Posterior cingulate gyrus (tissue), 11 donors: ENCODE data around the gene RAB1B.
"Not testable (repeated sequence)": the region's sequence is repeated elsewhere in the genome, so short reads cannot be mapped to it uniquely, and the experiment has no call there.

ENCODE experiments used
- DNase-seq, 10 donors: peaks; one replicate each; pipeline versions ENCODE4 v3.0.0 to v3.0.0-alpha.2; 2020 to 2021; ENCODE audit warnings: mixed read lengths in 3 of 10
- intact Hi-C: fragments of 100-400 bp; cut with DNase I; formaldehyde crosslinking; loops from one replicate; pipeline ENCODE4 v1.15.1; 2023

The RAB1B gene

DNA sequence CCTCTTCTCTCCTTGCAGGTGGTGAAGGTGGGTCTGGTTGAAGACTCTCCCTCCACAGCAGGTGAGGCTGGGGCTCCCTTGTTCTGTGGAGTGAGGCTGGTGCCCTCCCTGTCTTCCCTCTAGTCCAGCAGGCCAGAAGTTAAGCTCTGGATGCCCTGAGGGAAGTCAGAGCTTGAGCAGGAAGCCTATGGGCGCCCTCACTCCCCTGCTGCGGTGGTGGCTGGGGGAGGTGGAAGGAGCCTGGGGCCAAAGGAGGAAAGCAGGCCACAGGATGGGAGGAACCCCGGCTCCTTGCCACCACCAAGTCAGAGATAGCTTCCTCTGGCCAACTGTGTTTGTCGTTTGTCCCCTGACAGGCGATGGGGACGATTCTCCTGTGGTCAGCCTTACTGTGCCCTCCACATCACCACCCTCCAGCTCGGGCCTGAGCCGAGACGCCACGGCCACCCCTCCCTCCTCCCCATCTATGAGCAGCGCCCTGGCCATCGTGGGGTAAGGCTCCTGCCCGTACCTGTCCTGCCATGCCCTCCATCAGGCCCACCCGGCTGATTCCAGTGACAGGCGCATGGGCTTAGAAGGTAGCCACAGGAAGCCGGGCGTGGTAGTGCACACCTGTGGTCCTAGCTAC, 29.5 kb upstream of the RAB1B start:
- intact Hi-C loops, result no loop called here

DNA sequence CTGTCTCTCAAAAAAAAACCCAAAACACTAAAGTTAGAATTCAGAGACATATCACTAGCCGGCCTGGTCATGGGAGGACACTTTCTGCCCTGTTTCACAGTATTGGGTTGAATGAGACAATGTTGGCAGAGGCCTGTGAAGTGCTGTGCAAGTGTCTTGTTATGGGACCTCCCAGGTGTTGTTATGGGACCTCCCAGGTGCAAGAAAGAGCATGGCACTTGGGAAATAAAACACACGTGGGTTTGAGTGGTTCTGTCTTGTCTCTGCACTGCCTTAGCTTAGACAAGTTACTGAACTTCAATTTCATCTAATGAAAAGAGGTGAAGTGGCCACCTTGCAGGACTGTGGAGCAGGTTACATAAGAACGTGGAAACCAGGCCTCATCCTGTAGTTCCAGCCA, 28.9 kb upstream of the RAB1B start:
- DNase-seq, result no peak
- intact Hi-C loops, result no loop called here

More for the DNA sequence above, 29.5 kb upstream of the RAB1B start:
- no peak for DNase-seq

DNA sequence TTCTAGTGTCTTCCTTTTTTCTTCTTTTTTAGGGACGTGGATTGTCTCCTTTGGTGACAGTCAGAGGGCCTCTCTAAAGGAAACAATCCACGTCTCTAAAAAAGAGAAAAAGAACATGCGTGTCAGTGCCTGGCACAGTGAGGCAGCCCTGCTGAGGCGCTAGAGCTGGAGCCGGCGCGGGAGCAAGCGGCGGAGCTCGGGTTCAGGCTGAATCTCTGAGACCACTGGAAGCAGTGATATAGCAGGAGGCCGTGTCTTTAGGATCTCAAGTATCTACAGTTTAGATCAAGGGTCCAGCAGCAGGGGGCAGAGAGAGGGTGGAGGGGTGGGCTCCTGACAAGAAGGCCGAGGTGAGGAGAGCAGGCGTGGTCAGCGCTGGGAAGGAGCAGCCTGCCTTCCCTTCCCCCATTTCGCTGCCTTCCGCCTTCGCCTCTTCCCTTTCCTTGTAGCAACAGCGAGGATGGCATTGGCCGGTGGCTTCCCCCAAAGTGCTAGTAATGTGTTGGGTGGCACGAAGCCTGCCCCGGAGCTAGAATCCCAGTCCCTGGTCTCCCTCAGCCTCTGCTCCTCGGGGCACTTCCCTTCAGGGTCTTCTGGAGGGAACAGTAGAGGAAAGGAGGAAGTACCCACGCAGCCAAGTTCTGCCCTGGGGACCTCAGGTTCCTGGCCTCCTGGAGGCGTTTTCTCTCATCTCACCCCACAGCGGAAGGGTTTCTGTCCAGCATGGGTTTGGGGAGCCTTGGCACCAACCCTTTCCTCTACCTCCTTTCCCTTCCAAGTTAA, 28.2 kb upstream of the RAB1B start:
- intact Hi-C loops, result no loop called here
- no peak for DNase-seq

DNA sequence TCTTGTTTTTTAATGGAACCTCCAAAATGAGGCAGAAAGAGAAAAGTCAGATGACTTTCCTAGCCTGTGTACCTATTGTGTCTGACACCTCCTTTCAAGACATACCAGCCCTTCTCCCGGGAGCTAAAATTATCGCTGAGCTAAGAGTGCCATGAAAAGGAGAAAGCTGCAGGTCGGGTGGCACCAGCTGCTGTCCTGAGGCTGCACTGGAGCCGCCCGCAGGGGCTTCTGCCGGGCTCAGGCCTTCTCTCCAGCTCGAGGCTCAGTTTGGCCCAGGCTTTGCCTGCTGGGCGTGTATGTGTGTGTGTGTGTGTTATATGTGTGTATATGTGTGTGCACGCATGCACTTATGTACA, 27.7 kb upstream of the RAB1B start:
- intact Hi-C loops, result no loop called here
- DNase-seq, result no peak

DNA sequence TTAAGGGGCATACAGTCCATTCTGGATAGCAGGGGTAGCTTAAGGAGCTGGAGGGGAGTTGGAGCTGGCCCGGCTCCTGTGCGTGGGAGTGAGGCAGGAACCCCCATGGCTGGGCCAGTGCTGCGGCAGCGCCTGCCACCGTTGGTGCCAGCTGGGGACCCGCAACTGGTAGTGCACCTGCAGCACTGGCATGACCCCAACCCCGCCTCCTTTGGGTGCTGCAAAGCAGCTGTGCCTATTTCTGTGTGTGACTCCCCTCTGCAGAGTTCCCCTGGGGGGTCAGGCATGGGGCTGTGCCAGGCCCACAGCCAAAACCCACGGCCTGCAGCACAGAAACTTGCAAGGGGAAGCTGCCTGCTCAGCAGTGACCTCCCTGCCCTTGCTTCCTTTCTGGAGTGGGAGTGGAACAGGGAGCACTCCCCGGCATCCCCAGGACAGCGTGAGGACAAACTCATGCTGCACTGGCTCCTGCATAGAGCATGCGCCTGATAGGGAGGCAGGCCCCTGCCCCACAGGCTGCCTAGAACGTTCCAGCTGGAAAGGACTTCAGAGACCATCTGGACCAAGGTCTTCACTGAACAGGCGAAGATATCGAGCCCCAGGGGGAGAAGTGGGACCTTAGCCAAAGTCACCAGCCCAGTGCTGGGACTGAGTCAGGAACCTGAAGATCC, 26.2 kb upstream of the RAB1B start:
- no peak for DNase-seq
- intact Hi-C loops, result no loop called here

DNA sequence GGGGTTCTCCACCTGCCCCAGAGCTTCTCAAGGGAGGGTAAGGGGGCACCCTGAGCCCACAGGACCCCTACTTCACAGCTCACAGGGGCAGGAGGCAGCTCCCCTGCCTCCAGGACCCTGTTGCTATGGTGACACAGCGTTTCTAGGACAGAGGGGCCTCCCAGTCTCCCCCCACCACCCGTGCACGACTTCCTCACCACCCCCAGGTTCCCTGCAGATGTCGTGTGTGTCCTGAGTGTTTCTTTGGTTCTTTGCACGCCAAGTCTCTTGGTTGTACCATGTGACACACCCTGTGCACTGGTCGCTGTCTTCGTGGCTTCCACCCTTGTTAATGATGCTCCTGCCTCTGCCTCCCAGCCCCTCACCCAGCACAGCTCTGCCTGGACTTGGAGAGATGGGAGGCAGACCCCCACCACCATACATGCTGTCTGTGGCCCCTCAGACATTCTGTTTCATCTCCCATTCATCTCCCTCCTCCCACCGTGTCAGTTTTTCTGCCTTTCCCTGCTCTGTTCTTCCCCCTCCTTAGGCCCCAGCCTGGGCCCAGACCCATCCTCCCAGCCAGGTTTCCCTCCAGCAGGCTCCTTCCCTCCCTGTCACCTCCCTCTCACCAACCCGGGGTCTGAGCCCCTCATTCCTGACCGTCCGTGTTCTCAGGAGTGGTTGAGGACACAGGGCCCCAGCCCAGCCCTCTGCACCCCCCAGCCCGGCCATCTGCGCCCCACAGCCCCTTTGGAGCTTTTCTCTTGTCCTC, 24.5 kb upstream of the RAB1B start:
- no peak for DNase-seq
- intact Hi-C loops, result no loop called here

DNA sequence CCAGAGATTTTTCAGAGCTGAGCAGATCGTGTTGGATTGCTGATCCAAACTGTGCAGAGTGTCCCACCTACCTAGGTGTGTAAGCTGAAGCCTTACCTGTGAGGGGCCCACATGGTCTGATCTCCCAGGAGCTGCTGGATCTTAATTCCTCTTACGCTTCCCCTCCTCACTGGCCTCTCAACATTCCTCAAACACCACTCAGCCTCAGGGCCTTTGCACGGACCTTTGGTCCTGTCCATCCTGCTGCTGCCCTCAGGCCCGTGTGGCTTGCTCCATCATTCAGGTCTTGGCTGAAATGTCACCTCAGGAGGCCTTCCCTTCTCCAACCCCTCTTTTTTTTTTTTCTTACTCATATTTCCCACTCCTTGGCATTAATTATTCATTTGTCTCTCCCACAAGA, 21.1 kb upstream of the RAB1B start:
- intact Hi-C loops, result no loop called here
- DNase-seq, result no peak

DNA sequence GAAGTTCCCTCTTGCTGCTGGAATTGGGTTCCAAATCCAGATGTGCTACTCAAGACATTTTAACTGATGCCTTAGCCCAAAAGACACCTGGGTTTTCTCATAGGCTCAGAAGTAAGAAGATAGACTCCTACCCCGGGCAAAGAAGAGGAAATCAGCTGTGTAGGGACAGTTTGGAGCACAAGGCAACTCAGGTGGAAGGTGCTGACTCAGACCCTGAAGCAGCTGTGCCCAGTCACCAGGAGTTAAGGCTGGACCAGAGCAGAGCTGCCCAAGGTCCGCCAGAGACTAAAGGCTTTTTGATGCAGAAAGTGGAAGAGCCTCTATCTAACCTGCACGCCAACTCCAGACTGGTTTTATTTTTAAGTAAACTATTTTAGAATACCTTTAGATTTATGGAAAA, 20.6 kb upstream of the RAB1B start:
- DNase-seq, result no peak
- intact Hi-C loops, result no loop called here

DNA sequence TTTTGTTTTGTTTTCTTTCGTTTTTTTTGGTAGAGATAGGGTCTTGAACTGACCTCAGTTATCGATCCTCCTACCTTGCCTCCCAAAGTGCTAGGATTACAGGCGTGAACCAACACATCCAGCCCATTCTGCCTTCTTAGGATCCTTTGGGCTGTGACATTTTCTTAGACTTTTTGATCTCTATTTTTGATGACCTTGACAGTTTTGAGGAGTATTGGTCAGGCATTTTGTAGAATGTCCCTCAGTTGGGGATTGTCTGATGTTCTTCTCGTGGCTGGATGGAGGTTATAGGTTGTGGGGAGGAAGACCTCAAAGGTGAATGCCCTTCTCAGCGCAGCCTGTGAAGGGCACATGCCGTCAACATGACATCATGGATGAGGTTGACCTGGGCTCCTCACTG, 19.5 kb upstream of the RAB1B start:
- no peak for DNase-seq
- intact Hi-C loops, result no loop called here

DNA sequence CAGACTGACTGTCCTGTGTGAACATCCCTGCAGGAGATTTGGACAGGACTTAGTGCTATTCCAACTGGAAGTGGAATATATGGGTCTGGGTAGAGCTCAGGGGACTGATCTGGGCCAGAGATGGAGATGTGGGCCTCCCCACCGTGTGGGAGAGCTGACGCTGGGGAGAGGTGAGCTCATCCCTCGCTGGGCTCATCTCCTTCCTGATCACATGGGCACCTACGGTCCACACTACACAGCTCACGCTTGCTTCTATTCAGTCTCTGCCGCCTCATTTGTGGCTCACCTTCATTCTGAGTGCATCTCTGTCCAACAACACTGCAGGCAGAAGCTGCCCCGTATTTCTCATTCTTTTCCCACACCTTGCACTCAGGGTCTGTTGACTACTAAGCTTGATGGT, 16.6 kb upstream of the RAB1B start:
- intact Hi-C loops, result no loop called here
- DNase-seq, result peak in 1 of 10 donors; percentile 32

DNA sequence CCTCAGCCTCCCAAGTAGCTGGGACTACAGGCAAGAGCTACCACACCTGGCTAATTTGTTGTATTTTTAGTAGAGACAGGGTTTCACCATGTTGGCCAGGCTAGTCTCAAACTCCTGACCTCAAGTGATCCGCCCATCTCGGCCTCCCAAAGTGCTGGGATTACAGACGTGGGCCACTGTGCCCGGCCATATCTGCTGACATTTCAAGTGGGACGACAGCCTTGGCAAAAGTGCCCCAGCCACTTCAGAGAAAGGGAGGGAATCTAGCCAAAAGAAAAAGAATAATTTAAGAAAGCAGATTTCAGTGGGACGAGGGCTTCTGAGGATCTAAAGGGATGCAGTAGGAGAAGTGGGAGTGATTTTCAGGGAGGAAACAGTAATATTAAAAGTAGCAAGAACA, 15.4 kb upstream of the RAB1B start:
- DNase-seq, intact Hi-C loops: not testable (repeated sequence)

DNA sequence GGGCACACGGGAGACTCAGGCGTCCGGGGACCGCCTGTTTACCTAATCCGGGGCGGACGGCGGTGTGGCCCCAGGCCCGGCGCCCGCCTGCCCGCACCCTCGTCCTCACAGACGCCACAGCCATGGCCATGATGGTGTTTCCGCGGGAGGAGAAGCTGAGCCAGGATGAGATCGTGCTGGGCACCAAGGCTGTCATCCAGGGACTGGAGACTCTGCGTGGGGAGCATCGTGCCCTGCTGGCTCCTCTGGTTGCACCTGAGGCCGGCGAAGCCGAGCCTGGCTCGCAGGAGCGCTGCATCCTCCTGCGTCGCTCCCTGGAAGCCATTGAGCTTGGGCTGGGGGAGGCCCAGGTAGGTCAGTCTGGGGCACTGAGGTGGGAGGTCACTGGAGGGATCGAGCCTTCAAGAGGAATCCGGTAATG, 10.0 kb upstream of the RAB1B start:
- DNase-seq, result no peak
- intact Hi-C loops, result loop anchor here (1.0 kb wide), 1 partner anchor 36 kb away; no protein-coding TSS in a partner anchor

DNA sequence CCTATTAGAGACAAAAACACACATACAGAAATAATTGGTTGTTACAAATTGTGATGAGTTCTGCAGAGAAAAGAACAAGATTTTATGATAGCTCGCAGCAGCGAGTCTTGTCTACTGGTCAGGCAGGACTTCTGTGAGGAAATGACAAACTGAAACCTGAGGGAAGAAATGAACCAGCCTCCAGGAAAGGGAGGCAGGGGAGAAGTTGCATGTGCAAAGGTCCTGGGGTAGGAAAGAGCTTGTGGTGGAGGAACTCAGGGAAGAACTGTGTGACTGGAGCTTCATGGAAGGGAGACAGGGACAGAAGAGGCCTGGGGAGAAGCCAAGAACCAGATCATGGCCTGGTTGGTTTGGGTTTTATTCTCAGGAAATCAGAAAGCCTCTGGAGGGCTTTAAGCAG, 9.2 kb upstream of the RAB1B start:
- intact Hi-C loops, result no loop called here
- DNase-seq, result no peak

DNA sequence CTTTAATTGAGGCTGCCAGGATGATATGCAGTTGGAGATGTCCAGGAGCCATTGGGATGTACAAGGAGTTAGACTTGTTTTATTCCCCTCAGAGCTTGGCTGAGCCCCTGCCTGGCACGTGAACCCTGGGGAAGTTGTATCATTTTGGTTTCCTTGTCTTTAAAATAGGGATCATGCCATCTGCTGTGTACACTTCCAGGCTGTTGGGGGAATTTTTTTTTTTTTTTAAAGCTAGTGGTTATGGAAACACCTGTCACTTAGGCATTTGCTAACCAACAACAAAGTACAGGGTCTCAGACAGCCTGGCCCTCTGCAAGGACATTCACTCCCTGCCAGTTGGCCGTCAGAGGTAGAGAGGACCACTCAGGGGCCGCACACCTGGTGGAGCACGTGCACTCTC, 8.5 kb upstream of the RAB1B start:
- DNase-seq, result no peak
- intact Hi-C loops, result no loop called here

DNA sequence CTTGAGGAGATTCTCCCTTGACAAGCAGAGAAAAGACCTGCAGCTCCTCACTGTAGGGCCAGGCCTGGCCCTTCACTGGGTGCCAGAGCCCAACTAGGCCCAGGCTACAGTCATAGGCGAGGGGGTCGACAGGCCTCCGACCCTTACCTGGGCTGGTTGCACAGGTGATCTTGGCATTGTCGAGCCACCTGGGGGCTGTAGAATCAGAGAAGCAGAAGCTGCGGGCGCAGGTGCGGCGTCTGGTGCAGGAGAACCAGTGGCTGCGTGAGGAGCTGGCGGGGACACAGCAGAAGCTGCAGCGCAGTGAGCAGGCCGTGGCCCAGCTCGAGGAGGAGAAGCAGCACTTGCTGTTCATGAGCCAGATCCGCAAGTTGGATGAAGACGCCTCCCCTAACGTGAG, 6.9 kb upstream of the RAB1B start:
- intact Hi-C loops, result no loop called here
- no peak for DNase-seq

DNA sequence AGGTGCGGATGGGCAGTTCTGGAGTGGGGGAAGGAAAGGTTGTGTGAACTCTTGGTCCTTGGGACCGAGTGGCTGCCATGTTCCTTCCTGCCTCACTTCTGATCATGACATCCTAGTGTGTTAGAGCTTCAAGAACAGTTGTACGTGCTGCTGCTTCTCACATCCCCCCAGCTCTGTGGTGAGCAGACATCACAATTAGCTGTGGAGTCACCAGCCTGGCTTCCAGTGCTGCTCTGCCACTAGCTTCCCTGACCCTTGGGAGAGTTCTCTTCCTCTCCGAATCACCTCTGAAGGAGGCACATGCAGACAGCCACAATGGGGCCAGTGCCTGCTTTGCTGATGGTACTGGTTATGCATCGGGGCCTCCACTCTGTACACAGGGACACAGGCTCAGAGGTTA, 6.2 kb upstream of the RAB1B start:
- DNase-seq, result no peak
- intact Hi-C loops, result no loop called here

DNA sequence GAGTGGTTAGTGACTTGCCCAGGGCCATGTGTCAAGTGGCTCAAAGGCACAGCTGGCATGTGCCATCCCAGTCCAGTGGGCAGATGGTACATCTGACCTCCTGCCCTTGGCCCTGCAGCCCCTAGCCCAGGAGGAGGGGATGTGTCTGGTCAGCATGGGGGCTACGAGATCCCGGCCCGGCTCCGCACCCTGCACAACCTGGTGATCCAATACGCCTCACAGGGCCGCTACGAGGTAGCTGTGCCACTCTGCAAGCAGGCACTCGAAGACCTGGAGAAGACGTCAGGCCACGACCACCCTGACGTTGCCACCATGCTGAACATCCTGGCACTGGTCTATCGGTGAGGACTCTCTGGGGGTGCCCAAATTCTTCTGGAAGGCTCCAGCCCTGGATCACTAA, 5.7 kb upstream of the RAB1B start:
- DNase-seq, result no peak
- intact Hi-C loops, result no loop called here

DNA sequence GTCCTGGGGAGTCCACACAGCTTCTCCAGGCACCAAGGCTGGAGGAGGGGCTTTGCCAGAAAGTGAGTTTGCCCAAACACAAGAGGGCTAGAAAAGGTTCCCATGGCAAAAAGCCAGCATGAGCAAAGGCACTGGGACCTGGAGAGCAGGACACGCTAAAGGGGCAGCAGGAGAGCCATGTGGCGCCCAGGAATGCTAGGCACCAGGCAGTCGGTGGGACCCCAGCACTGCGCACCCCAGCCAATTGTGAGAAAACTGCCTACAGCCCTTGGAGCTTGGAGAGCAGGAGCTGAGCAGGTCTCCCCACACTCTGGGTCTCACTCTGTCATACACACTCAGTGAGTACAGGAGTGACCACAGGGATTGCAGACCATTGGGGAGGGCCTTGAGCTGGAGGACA, 5.2 kb upstream of the RAB1B start:
- intact Hi-C loops, result no loop called here

DNA sequence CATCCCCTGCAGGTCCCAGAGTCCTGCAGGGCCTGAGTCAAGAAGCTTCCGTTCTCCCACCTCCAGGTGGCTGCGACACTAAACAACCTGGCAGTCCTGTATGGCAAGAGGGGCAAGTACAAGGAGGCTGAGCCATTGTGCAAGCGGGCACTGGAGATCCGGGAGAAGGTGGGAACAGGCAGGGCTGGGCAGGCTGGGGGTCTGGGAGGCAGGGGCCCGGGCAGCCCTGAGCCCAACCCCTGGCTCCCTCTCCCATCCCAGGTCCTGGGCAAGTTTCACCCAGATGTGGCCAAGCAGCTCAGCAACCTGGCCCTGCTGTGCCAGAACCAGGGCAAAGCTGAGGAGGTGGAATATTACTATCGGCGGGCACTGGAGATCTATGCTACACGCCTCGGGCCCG, 4.7 kb upstream of the RAB1B start:
- intact Hi-C loops, result no loop called here
- no peak for DNase-seq

More for the DNA sequence above, 5.2 kb upstream of the RAB1B start:
- no peak for DNase-seq

DNA sequence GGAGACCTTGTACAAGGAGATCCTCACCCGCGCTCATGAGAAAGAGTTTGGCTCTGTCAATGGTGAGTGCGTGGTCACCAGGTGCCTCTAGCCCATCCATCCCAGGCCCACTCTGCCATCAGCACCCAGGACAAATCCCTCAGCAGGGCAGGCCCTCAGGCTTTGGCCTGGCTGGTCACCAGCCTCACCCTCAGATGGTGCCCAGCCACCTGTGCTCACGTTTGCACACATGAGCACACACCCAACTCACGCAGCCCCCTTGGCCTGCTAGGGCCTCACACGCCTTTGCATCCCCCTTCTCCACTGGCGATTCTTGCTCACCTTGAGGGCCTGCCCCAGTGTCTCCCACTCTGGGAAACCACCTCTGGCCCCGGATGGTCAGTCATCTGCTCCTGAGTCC, 4.1 kb upstream of the RAB1B start:
- intact Hi-C loops, result no loop called here

DNA sequence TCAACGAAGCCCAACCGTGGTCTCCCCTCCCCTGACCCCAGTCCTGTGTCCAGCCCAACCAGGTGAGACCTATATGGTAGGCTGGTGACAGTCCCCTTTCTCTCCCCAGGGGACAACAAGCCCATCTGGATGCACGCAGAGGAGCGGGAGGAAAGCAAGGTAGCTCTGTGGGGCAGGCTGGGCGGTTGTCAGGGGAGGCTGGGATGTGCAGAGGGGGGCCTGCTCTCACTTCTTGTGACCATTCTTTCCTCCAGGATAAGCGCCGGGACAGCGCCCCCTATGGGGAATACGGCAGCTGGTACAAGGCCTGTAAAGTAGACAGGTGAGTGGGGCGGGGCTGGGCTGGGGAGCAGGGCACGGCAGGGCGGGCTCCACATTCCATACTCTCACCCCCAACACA, 3.5 kb upstream of the RAB1B start:
- intact Hi-C loops, result no loop called here
- peak in 1 of 10 donors; percentile 59 for DNase-seq

More for the DNA sequence above, 4.1 kb upstream of the RAB1B start:
- DNase-seq, result peak in 1 of 10 donors; percentile 66
